ENCODE results near the gene TFDP2.

DNA sequence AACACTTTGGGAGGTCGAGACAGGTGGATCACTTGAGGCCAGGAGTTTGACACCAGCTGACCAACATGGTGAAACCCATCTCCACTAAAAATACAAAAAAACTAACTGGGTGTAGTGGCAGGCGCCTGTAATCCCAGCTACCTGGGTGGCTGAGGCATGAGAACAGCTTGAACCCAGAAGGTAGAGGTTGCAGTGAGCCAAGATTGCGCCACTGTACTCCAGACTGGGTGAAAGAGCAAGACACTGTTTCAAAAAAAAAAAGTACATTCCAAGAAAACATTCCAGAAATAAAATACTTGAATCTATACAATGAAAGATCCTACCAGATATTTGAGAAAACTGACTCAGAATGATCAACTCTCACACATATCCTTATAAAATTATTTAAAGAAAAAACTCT lies 30.4 kb downstream of the TFDP2 start:
- TF ChIP-seq, protein P1, sequence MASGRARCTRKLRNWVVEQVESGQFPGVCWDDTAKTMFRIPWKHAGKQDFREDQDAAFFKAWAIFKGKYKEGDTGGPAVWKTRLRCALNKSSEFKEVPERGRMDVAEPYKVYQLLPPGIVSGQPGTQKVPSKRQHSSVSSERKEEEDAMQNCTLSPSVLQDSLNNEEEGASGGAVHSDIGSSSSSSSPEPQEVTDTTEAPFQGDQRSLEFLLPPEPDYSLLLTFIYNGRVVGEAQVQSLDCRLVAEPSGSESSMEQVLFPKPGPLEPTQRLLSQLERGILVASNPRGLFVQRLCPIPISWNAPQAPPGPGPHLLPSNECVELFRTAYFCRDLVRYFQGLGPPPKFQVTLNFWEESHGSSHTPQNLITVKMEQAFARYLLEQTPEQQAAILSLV (tag; IDR thresholded peaks at IDR 0.05) = no peak
- no peak for TF ChIP-seq SPI1 (IDR thresholded peaks at IDR 0.05; ENCODE audit: borderline replicate concordance, low read depth, low read length)
- no peak for TF ChIP-seq MYBL2 (IDR thresholded peaks at IDR 0.05; ENCODE audit: low read depth)
- no peak for TF ChIP-seq MYBL2 (CRISPR knock-in tag; IDR thresholded peaks at IDR 0.05; ENCODE audit: borderline replicate concordance)
- TF ChIP-seq HNRNPH1 (optimal IDR thresholded peaks at IDR 0.05; ENCODE audit: low read depth, low read length) = no peak
- no peak for TF ChIP-seq TBP (optimal IDR thresholded peaks at IDR 0.05; ENCODE audit: low read depth, low read length)

Measured in K562 (cell line).